ENCODE measurements around the gene GRPR.
"Not testable (repeated sequence)": the region's sequence is repeated elsewhere in the genome, so short reads cannot be mapped to it uniquely, and the experiment has no call there.

Gene GRPR

GRCh38 chrX:16155581-16156096, 32.3 kb downstream of the GRPR start:
- no peaks in the 10 kb centered on the region for H3K9me3 ChIP-seq
- H3K4me1 ChIP-seq: no peaks in the 10 kb centered on the region
- no peaks in the 10 kb centered on the region for H3K36me3 ChIP-seq
- H3K27me3 ChIP-seq: no peaks in the 10 kb centered on the region
- no peak for DNase-seq
- H3K27ac ChIP-seq: no peak overlapping the region
- intact Hi-C loops (cut with DNase I; ENCODE audit: low total_unique reads): no loop called here
- TF ChIP-seq CTCF (IDR thresholded peaks at IDR 0.05): no peak
- no peak overlapping the region for H3K4me3 ChIP-seq

- H3K4me3 ChIP-seq: no peak overlapping the region
- H3K36me3 ChIP-seq: no peaks in the 10 kb centered on the region
- H3K4me1 ChIP-seq: no peaks in the 10 kb centered on the region
- H3K27me3 ChIP-seq: no peaks in the 10 kb centered on the region
- no peak for DNase-seq
- intact Hi-C loops (cut with DNase I; ENCODE audit: low total_unique reads): no loop called here
- no peaks in the 10 kb centered on the region for H3K9me3 ChIP-seq
- H3K27ac ChIP-seq: no peak overlapping the region
- TF ChIP-seq CTCF (IDR thresholded peaks at IDR 0.05): no peak
These were observed 33.4 kb downstream of the GRPR start for GRCh38 chrX:16156692-16157331.

- Histone ChIP-seq H3K4me1 (no peaks in the 10 kb centered on the region), H3K27me3 (no peaks in the 10 kb centered on the region), H3K27ac (no peak overlapping the region), H3K36me3 (no peaks in the 10 kb centered on the region), H3K4me3 (no peak overlapping the region), H3K9me3 (no peaks in the 10 kb centered on the region)
- intact Hi-C loops (cut with DNase I; ENCODE audit: low total_unique reads): no loop called here
- DNase-seq: no peak
- no peak for TF ChIP-seq CTCF (IDR thresholded peaks at IDR 0.05)
These were observed 37.4 kb downstream of the GRPR start for GRCh38 chrX:16160729-16161128.

GRCh38 chrX:16161173-16161572, 37.8 kb downstream of the GRPR start:
- H3K36me3 ChIP-seq; H3K4me3 ChIP-seq; DNase-seq; H3K4me1 ChIP-seq; H3K27me3 ChIP-seq; H3K9me3 ChIP-seq; intact Hi-C loops (cut with DNase I; ENCODE audit: low total_unique reads); H3K27ac ChIP-seq: not testable (repeated sequence)

- no peaks in the 10 kb centered on the region for H3K36me3 ChIP-seq
- intact Hi-C loops (cut with DNase I; ENCODE audit: low total_unique reads): no loop called here
- no peak for TF ChIP-seq CTCF (IDR thresholded peaks at IDR 0.05)
- H3K4me3 ChIP-seq: no peak overlapping the region
- H3K27me3 ChIP-seq: no peaks in the 10 kb centered on the region
- H3K27ac ChIP-seq: no peak overlapping the region
- H3K4me1 ChIP-seq: no peaks in the 10 kb centered on the region
- peaks cover 0 to under 1% (median 0%) of the 10 kb centered on the region in 3 donors for H3K9me3 ChIP-seq
- DNase-seq: no peak
These were observed 39.0 kb downstream of the GRPR start for GRCh38 chrX:16162391-16162790.

- no peak for TF ChIP-seq CTCF (IDR thresholded peaks at IDR 0.05)
- no peak overlapping the region for H3K4me3 ChIP-seq
- H3K36me3 ChIP-seq: no peaks in the 10 kb centered on the region
- H3K9me3 ChIP-seq: peaks cover 0 to 6% (median 0%) of the 10 kb centered on the region in 3 donors
- no peaks in the 10 kb centered on the region for H3K27me3 ChIP-seq
- no peak for DNase-seq
- no peak overlapping the region for H3K27ac ChIP-seq
- intact Hi-C loops (cut with DNase I; ENCODE audit: low total_unique reads): no loop called here
- H3K4me1 ChIP-seq: no peaks in the 10 kb centered on the region
These were observed 41.4 kb downstream of the GRPR start for GRCh38 chrX:16164748-16165147.
